Activated naive CD4-positive, alpha-beta T cell treated with anti-CD3 and anti-CD28 coated beads, Interleukin-2, amount 50 U/mL, for 16 hours (primary cell): ENCODE measurements around the gene FGGY.

Experiments
- DNase-seq: peaks from one replicate; pipeline ENCODE4 v3.0.0-alpha.2; 2020

Gene FGGY

GRCh38 chr1:59805554-59805953 is 508.7 kb downstream of the FGGY start:
- DNase-seq = no peak
